Fibroblast of peridontal ligament (primary cell): Measurements from ENCODE around the gene ADCY10.
"Not testable (repeated sequence)": the region's sequence is repeated elsewhere in the genome, so short reads cannot be mapped to it uniquely, and the experiment has no call there.

ENCODE experiments used
- DNase-seq: peaks from one replicate; pipeline ENCODE4 v3.0.0-alpha.2; 2010; ENCODE audit errors: extremely low read depth

The ADCY10 gene

DNA sequence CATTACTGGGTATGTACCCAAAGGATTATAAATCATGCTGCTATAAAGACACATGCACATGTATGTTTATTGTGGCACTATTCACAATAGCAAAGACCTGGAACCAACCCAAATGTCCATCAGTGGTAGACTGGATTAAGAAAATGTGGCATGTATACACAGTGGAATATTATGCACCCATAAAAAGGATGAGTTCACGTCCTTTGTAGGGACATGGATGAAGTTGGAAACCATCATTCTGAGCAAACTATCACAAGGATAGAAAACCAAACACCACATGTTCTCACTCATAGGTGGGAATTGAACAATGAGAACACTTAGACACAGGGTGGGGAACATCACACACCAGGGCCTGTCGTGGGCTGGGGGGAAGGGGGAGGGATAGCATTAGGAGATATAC lies 26.7 kb downstream of the ADCY10 start:
- DNase-seq = not testable (repeated sequence)

DNA sequence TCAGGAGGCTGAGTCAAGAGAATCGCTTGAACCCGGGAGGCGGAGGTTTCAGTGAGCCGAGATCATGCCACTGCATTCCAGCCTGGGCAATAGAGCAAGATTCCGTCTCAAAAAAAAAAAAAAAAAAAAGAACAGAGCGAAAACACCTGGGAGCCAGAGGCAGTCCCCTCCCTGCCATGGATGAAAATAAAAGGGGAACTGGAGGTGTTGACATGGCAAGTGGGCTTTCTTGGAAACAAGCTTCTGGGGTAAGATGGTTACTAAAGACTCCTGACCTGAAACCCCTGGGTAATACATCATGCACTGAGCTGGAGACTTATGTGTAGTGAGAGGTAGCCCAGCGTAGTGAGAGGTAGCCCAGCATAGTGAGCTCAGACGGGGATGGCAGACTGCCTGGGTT lies 31.6 kb downstream of the ADCY10 start:
- no peak for DNase-seq

GRCh38 chr1:167881786-167882185 lies 32.1 kb downstream of the ADCY10 start:
- no peak for DNase-seq

- no peak for DNase-seq
Measured at GRCh38 chr1:167881069-167881468, 32.9 kb downstream of the ADCY10 start.

GRCh38 chr1:167880580-167881021 lies 33.3 kb downstream of the ADCY10 start:
- DNase-seq = no peak

DNA sequence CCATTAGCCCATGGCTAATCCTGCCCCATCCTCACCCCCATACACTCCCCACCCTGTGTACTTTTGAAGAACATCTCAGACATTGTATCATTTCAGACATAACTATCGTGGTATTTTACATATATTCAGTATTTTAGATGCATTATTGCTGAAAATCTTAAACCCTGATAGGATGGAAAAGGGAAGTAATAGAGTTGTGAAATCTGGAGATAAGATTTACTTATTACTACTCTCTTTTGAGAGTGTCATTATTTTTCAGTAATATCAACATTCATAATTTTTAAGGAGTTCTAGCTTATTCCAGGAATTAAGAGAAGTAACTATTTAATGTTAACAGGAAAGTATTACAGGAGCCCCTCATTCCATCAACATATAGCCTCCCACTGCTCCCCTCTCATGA lies 34.4 kb downstream of the ADCY10 start:
- DNase-seq = no peak

DNA sequence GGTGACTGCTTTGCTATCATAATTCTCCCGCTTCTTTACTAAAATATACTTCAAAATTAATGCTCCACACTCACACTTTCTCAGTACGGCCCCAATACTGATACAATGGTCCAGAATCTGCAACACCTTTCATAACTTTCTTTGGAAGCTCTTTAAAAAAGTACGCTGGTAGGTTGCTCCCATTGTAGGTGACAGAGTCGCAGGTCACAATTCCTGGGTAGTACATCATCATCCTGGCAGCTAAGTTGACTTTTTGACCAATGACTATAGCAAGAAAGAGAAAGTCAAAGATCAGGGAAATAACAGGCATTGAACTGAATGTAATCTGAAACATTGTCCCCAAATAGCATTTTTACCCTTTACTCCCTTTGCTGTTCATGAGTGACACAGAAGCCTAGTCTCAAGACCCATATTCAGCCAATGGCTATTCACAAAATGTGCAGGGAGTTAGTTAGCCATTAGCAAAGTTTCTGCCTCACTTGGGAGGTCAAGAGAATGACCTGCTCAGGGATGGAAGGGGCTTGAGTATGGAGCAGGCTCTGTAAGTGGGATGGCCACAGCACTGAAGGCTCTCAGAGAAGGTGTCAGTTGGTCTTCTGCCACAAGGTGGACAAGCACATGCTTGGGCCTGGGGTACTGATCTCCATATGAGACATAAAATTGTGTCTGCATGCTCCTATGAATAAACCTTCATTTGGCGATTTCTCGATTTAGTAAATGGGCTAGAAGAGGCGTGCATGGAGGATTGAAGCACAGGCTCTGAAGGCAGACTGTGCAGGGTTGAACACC lies 35.4 kb downstream of the ADCY10 start:
- DNase-seq = no peak

DNA sequence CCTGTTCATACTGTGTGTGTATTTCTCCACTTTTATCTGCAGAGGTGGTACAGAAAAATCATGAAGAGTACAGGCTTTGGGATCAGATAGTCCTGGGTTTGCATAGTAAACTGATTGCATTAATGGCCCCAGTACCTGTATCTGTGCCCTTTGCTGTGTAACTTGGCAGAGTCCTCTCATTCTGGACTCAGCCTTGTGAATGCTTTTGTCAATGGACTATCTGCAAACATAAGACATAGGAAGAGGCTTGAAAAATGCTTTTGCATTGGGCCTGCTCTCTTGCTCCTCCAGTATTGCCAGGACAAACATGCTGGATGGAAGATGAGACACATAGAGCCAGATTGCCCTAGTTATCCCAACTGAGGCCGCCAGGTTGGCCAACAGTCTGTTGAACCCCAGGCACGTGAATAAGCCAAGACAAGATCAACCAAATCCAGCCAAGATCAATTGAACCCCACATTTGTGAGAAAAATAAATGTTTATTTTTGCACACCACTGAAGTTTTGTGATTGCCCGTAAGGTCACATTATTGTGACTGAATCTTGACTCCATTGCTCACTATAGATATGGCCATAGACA lies 37.2 kb downstream of the ADCY10 start:
- no peak for DNase-seq

DNA sequence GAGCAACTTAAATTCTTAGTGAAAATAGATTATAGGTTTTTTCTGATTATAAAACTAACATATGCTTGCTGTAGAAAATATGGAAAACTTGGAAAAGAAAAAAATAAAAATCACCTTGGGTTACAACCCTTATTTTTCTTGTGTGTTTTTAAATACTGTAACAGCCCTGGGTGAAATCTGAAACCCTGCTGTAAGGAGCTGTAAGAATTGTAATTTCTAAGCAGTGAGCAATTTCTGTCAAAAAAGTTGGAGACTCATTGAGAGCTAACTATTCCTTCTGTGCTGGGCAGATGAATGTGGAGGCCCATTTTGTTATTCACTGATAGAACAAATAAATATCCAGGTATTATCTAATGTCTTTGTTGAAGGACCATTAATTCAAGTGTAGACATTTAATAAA lies 42.6 kb downstream of the ADCY10 start:
- DNase-seq = peak; percentile 70

DNA sequence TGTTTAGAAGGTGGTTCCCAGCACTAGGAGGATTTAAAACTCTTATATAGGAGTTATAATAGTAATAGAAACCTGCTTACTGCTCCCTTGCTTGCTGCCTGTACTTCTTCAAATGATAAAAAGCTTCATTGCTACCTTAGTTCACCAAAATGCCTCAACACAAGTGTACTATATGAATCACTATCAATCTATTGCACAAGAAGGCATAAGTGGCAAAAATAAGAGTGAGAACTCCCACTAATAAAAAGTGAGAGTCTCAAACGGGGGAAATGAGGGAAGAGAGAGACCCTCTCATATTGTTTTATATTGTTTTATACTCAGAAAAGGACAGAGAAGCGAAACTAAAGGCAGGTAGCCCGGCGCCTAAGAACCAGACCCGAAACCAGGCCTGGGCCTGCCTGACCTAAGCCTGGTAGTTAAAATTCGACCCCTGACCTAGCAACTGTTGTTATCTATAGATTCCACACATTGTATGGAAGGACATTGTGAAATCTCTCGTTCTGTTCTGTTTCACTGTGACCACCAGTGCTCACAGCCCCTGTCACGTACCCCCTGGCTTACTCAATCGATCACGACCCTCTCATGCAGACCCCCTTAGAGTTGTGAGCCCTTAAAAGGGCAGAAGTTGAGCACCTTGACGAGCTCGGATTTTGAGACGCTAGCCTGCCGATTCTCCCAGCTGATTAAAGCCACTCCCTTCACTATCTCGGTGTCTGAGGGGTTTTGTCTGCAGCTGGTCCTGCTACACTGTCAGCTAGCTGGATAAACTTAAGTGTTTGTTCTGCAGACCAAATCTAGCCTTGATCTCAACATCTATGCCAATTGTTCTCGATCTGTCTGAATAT lies 44.6 kb downstream of the ADCY10 start:
- not testable (repeated sequence) for DNase-seq

DNA sequence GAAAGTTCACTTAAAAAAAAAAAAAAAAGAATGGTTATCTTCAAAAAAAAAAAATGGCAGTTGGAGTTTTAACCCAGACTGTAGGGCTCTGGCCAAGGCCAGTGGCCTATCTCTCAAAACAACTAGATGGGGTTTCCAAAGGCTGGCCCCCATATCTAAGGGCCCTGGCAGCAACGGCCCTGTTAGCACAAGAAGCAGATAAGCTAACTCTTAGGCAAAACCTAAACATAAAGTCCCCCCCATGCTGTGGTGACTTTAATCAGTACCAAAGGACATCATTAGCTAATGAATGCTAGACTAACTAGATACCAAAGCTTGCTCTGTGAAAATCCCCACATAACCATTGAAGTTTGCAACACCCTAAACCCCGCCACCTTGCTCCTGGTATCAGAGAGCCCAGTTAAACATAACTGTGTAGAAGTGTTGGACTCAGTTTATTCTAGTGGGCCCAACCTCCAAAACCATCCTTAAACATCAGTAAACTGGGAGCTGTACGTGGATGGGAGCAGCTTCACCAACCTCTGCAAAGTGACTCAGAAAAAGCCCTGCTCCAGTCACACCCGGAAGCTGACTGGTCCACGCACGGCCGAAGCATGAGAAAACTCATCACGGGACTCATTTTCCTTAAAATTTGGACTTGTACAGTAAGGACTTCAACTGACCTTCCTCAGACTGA lies 47.1 kb downstream of the ADCY10 start:
- DNase-seq = not testable (repeated sequence)

GRCh38 chr1:167866326-167866725 lies 47.6 kb downstream of the ADCY10 start:
- not testable (repeated sequence) for DNase-seq

- not testable (repeated sequence) for DNase-seq
Measured at GRCh38 chr1:167865804-167866308, 48.1 kb downstream of the ADCY10 start.

DNA sequence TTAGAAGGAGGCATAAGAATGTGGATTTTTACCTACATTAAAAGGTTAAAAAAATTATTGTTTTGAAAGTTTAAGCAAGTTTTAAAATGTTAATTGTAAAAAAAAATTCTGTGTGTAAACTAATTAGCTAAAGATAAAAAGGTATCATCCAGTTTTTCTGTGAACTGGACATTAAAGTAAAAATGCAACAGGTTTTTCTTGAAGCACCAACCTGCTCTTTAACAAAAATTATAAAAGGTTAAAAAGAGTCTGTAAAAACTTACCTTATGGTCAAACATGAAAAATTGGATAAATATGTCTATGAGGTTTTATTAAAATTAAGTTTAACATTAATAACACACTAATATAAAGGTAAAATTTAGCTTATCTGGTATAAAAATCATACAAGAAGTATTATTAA lies 48.7 kb downstream of the ADCY10 start:
- not testable (repeated sequence) for DNase-seq

- DNase-seq = no peak
Measured at GRCh38 chr1:167864392-167865032, 49.4 kb downstream of the ADCY10 start.

DNA sequence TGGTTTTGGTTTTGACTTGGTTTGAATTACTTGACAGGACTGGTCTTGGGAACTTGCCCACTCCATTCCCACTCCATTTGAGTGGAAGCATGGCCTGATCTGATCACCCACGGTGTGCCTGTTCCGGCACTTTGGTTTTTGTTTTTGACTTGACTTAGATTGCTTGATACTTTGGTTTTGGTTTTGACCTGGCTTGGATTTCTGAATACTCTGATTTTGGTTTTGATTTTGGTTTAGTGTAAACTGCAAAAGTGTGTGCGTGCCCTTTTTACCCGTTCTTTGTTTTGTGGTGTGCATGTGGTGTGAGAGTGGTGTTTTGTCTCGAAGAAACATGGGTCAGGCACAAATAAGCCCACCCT lies 50.0 kb downstream of the ADCY10 start:
- no peak for DNase-seq

DNA sequence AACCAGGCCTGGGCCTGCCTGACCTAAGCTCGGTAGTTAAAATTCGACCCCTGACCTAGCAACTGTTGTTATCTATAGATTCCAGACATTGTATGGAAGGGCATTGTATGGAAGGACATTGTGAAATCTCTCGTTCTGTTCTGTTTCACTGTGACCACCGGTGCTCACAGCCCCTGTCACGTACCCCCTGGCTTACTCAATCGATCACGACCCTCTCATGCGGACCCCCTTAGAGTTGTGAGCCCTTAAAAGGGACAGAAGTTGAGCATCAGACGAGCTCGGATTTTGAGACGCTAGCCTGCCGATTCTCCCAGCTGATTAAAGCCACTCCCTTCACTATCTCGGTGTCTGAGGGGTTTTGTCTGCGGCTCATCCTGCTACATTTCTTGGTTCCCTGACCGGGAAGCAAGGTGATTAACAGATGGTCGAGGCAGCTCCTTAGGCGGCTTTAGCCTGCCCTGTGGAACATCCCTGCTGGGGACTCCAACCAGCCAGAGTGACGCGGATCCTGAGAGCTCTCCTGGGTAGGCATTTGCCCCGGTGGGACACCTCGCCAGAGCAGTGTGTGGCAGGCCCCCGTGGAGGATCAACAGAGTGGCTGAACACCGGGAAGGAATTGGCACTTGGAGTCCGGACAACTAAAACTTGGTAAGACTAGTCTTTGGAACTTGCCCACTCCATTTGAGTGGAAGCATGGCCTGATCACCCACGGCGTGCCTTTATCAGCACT lies 50.6 kb downstream of the ADCY10 start:
- not testable (repeated sequence) for DNase-seq

- peak; percentile 26 for DNase-seq
Measured at GRCh38 chr1:167862432-167863076, 51.4 kb downstream of the ADCY10 start.

DNA sequence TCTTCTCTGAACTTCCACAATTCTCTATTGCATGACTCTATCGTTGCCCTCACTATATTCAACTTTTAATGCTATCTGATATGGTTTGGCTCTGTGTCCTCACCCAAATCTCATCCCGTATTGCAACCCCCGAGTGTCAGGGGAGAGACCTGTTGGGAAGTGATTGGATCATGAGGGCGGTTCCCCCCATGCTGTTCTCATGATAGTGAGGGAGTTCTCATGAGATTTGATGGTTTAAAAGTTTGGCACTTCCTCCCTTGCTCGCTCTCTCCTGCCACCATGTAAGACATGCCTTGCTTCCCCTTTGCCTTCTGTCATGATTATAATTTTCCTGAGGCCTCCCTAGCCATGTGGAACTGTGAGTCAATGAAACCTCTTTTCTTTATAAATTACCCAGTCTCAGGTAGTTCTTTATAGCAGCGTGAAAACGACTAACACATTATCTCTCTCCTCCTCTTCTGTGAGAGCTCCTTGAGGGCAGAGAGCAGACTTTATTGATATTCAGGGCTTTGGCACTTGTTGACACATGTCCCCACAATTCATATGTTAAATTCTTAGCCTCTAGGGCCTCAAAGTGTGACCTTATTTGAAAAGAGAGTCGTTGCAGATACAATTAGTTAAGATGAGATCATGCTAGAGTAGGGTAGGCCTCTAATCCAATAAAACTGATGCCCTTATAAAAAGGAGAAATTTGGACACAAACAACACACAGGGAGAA lies 52.1 kb downstream of the ADCY10 start:
- no peak for DNase-seq
